A172 (cell line): ENCODE results near the gene ZNF688. TPM values are rescaled to one million over a fixed set of nuclear protein-coding genes. Genes with fewer than 3 reads are reported as not detected.
"Not testable (repeated sequence)": the region's sequence is repeated elsewhere in the genome, so short reads cannot be mapped to it uniquely, and the experiment has no call there.

Source experiments
- DNase-seq: peaks from one replicate; pipeline ENCODE4 v3.0.0-alpha.2; 2015; ENCODE audit warnings: low spot score
- total RNA-seq: library from RNA; depleted of rRNA; stranded (reverse); fragments of >200 nt; shearing (Covaris generic); gene quantifications from 2 replicates; pipeline ENCODE4 v1.2.3, GENCODE V29; 2014

ZNF688 gene
- total RNA-seq, 1 experiment from 2014 or later: 6.9 TPM

GRCh38 chr16:30557707-30557956, 13.9 kb downstream of the ZNF688 start:
- no peak for DNase-seq

- DNase-seq: no peak
These were observed 15.4 kb downstream of the ZNF688 start for GRCh38 chr16:30556125-30556473.

- no peak for DNase-seq
These were observed 16.0 kb downstream of the ZNF688 start for GRCh38 chr16:30555315-30556124.

- no peak for DNase-seq
These were observed 16.8 kb downstream of the ZNF688 start for GRCh38 chr16:30554557-30555314.

- no peak for DNase-seq
These were observed 18.1 kb downstream of the ZNF688 start for GRCh38 chr16:30553393-30553899.

- no peak for DNase-seq
These were observed 18.6 kb downstream of the ZNF688 start for GRCh38 chr16:30552956-30553355.

- no peak for DNase-seq
These were observed 19.7 kb downstream of the ZNF688 start for GRCh38 chr16:30551781-30552180.

- no peak for DNase-seq
These were observed 22.9 kb downstream of the ZNF688 start for GRCh38 chr16:30548416-30549253.

- DNase-seq: no peak
These were observed 25.4 kb downstream of the ZNF688 start for GRCh38 chr16:30546115-30546514.

GRCh38 chr16:30543067-30543466, 28.4 kb downstream of the ZNF688 start:
- DNase-seq: no peak

GRCh38 chr16:30541502-30542329, 29.8 kb downstream of the ZNF688 start:
- peak; percentile 68 for DNase-seq

- DNase-seq: not testable (repeated sequence)
These were observed 30.5 kb downstream of the ZNF688 start for GRCh38 chr16:30540916-30541464.

- not testable (repeated sequence) for DNase-seq
These were observed 31.5 kb downstream of the ZNF688 start for GRCh38 chr16:30539986-30540526.

- no peak for DNase-seq
These were observed 32.2 kb downstream of the ZNF688 start for GRCh38 chr16:30539000-30539964.

GRCh38 chr16:30536391-30537024, 35.0 kb downstream of the ZNF688 start:
- not testable (repeated sequence) for DNase-seq

- DNase-seq: no peak
These were observed 35.7 kb downstream of the ZNF688 start for GRCh38 chr16:30535777-30536190.

GRCh38 chr16:30535106-30535776, 36.3 kb downstream of the ZNF688 start:
- no peak for DNase-seq

GRCh38 chr16:30534368-30535105, 37.0 kb downstream of the ZNF688 start, which contains the start of gene ZNF747:
ZNF747 (minus strand) TSS chr16:30534858; CDS start chr16:30534679, 179 bp downstream.
- peak; percentile 38 for DNase-seq
